Smooth muscle cell (in vitro differentiated cells): ENCODE data around the gene DPYD. TPM values are rescaled to one million over a fixed set of nuclear protein-coding genes. Genes with fewer than 3 reads are reported as not detected.

Source experiments
- DNase-seq: peaks from one replicate; lab custom pipeline; 2025; ENCODE audit not compliant: unreplicated experiment; lab: John Stamatoyannopoulos, UW
- H2AFZ ChIP-seq: fragments of 200-600 bp; sonication (generic); 2 replicates; pipeline ENCODE4 v1.6.0; 2016; ENCODE audit warnings: antibody characterized with exemption, low read depth, mild to moderate bottlenecking
- H3F3A ChIP-seq: fragments of 200-600 bp; sonication (generic); 2 replicates; pipeline ENCODE4 v1.6.0; 2017; ENCODE audit warnings: antibody characterized with exemption, low read depth
- H3K27ac ChIP-seq: fragments of 200-600 bp; sonication (generic); 2 replicates; pipeline ENCODE4 v1.5.1; 2016; ENCODE audit warnings: low read depth, mild to moderate bottlenecking
- H3K27me3 ChIP-seq: fragments of 200-600 bp; sonication (generic); 2 replicates; pipeline ENCODE4 v1.6.1; 2016; ENCODE audit warnings: low read depth, mild to moderate bottlenecking
- H3K36me3 ChIP-seq: fragments of 200-600 bp; sonication (generic); 2 replicates; pipeline ENCODE4 v1.5.1; 2016; ENCODE audit warnings: low read depth
- H3K4me1 ChIP-seq: fragments of 200-600 bp; sonication (generic); 2 replicates; pipeline ENCODE4 v1.5.1; 2016; ENCODE audit warnings: low read depth
- H3K4me2 ChIP-seq: fragments of 200-600 bp; sonication (generic); 2 replicates; pipeline ENCODE4 v1.6.0; 2016; ENCODE audit warnings: mild to moderate bottlenecking
- H3K4me3 ChIP-seq: fragments of 200-600 bp; sonication (generic); 2 replicates; pipeline ENCODE4 v1.5.1; 2016; ENCODE audit warnings: mild to moderate bottlenecking
- H3K79me2 ChIP-seq: fragments of 200-600 bp; sonication (generic); 2 replicates; pipeline ENCODE4 v1.6.0; 2016; ENCODE audit warnings: low read depth, mild to moderate bottlenecking
- H3K9ac ChIP-seq: fragments of 200-600 bp; sonication (generic); 2 replicates; pipeline ENCODE4 v1.6.0; 2016; ENCODE audit warnings: low read depth
- H3K9me3 ChIP-seq: fragments of 200-600 bp; sonication (generic); replicated peaks from 2 replicates; pipeline ENCODE4 v1.5.1; 2016; ENCODE audit warnings: low read depth
- H4K20me1 ChIP-seq: fragments of 200-600 bp; sonication (generic); 2 replicates; pipeline ENCODE4 v1.6.0; 2016; ENCODE audit warnings: low read depth
- WGBS: methylation state at CpG from one replicate; pipeline ENCODE4 v1.1.7; 2016; ENCODE audit warnings: low lambda C conversion rate; 5-methylcytosine and 5-hydroxymethylcytosine counted together
- polyA plus RNA-seq: library from polyadenylated mRNA; unstranded; fragments of >200 nt; fragmentation: Nextera tagmentation; extraction: Ambion mirVana; gene quantifications from 2 replicates; pipeline ENCODE4 v1.2.1, GENCODE V29; 2016
- total RNA-seq: library from RNA; depleted of rRNA; stranded (reverse); fragments of >200 nt; gene quantifications from 2 replicates; pipeline ENCODE4 v1.2.3, GENCODE V29; 2014
- TF ChIP-seq, protein P1 (sequence below): fragments of 200-600 bp; sonication (generic); IDR thresholded peaks from 2 replicates; pipeline ENCODE4 v1.5.1; 2017; ENCODE audit warnings: borderline replicate concordance, mild to moderate bottlenecking, antibody characterized with exemption; ENCODE audit not compliant: insufficient read depth, poor library complexity, severe bottlenecking

DPYD gene
- total and polyA plus RNA-seq, 2 experiments from 2014 or later, result 1.8 to 2.0 TPM

- Histone ChIP-seq H3K27me3 (no peaks in the 10 kb centered on the region), H3F3A (no peaks in the 10 kb centered on the region), H3K27ac (no peak overlapping the region), H3K36me3 (no peaks in the 10 kb centered on the region), H3K4me1 (no peaks in the 10 kb centered on the region), H3K9me3 (no peaks in the 10 kb centered on the region), H4K20me1 (no peaks in the 10 kb centered on the region), H3K9ac (no peak overlapping the region), H3K4me3 (no peak overlapping the region), H2AFZ (no peak overlapping the region), H3K79me2 (no peaks in the 10 kb centered on the region), H3K4me2 (no peak overlapping the region)
- DNase-seq, result no peak
- WGBS, result 57% methylated on average over 4 of the region's 4 CpGs
- TF ChIP-seq, protein P1, sequence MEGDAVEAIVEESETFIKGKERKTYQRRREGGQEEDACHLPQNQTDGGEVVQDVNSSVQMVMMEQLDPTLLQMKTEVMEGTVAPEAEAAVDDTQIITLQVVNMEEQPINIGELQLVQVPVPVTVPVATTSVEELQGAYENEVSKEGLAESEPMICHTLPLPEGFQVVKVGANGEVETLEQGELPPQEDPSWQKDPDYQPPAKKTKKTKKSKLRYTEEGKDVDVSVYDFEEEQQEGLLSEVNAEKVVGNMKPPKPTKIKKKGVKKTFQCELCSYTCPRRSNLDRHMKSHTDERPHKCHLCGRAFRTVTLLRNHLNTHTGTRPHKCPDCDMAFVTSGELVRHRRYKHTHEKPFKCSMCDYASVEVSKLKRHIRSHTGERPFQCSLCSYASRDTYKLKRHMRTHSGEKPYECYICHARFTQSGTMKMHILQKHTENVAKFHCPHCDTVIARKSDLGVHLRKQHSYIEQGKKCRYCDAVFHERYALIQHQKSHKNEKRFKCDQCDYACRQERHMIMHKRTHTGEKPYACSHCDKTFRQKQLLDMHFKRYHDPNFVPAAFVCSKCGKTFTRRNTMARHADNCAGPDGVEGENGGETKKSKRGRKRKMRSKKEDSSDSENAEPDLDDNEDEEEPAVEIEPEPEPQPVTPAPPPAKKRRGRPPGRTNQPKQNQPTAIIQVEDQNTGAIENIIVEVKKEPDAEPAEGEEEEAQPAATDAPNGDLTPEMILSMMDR, result no peak
These were observed 838.5 kb downstream of the DPYD start for GRCh38 chr1:97082160-97082848.

GRCh38 chr1:97078872-97079271 lies 842.0 kb downstream of the DPYD start:
- Histone ChIP-seq H3F3A (no peaks in the 10 kb centered on the region), H3K27ac (no peak overlapping the region), H3K4me2 (no peak overlapping the region), H3K4me3 (no peak overlapping the region), H3K9me3 (no peaks in the 10 kb centered on the region), H3K79me2 (no peaks in the 10 kb centered on the region), H4K20me1 (no peaks in the 10 kb centered on the region), H2AFZ (no peak overlapping the region), H3K36me3 (no peaks in the 10 kb centered on the region), H3K4me1 (no peaks in the 10 kb centered on the region), H3K27me3 (no peaks in the 10 kb centered on the region), H3K9ac (no peak overlapping the region)
- WGBS, result 95% methylated on average over 6 of the region's 6 CpGs
- TF ChIP-seq, protein P1, result no peak
- DNase-seq, result no peak

- no peaks in the 10 kb centered on the region for H3K36me3 ChIP-seq
- H3K9me3 ChIP-seq, result no peaks in the 10 kb centered on the region
- no peaks in the 10 kb centered on the region for H4K20me1 ChIP-seq
- no peak overlapping the region for H2AFZ ChIP-seq
- no peak overlapping the region for H3K4me3 ChIP-seq
- H3K27me3 ChIP-seq, result no peaks in the 10 kb centered on the region
- 68% methylated on average over 2 of the region's 2 CpGs for WGBS
- no peak overlapping the region for H3K27ac ChIP-seq
- TF ChIP-seq, protein P1, result no peak
- H3K4me2 ChIP-seq, result no peak overlapping the region
- DNase-seq, result no peak
- no peaks in the 10 kb centered on the region for H3F3A ChIP-seq
- no peaks in the 10 kb centered on the region for H3K79me2 ChIP-seq
- H3K9ac ChIP-seq, result no peak overlapping the region
- no peaks in the 10 kb centered on the region for H3K4me1 ChIP-seq
These were observed 843.6 kb downstream of the DPYD start for GRCh38 chr1:97077221-97077620.

GRCh38 chr1:97074771-97075170 lies 846.1 kb downstream of the DPYD start:
- H3K4me1 ChIP-seq, result no peaks in the 10 kb centered on the region
- no peak for DNase-seq
- TF ChIP-seq, protein P1, result no peak
- H3K4me3 ChIP-seq, result no peak overlapping the region
- H3K36me3 ChIP-seq, result no peaks in the 10 kb centered on the region
- H2AFZ ChIP-seq, result no peak overlapping the region
- H3K9ac ChIP-seq, result no peak overlapping the region
- H3K27me3 ChIP-seq, result no peaks in the 10 kb centered on the region
- H4K20me1 ChIP-seq, result no peaks in the 10 kb centered on the region
- no peaks in the 10 kb centered on the region for H3K79me2 ChIP-seq
- no peak overlapping the region for H3K4me2 ChIP-seq
- H3K9me3 ChIP-seq, result no peaks in the 10 kb centered on the region
- no peak overlapping the region for H3K27ac ChIP-seq
- WGBS, result 67% methylated on average over 2 of the region's 2 CpGs
- H3F3A ChIP-seq, result no peaks in the 10 kb centered on the region
